GM12801 (cell line): ENCODE data around the gene EYS.

Experiments used
- CTCF ChIP-seq: IDR thresholded peaks from one replicate; pipeline ENCODE4 v1.5.1; 2011; ENCODE audit warnings: control low read depth; ENCODE audit not compliant: insufficient read length; ENCODE audit errors: extremely low read depth

The EYS gene

GRCh38 chr6:65633501-65633900 is 73.5 kb downstream of the EYS start:
- no peak for TF ChIP-seq CTCF

GRCh38 chr6:65631711-65632110 is 75.3 kb downstream of the EYS start:
- TF ChIP-seq CTCF, result no peak

GRCh38 chr6:65627015-65627414 is 80.0 kb downstream of the EYS start:
- no peak for TF ChIP-seq CTCF

- TF ChIP-seq CTCF, result no peak
These were observed 83.5 kb downstream of the EYS start for GRCh38 chr6:65623566-65623965.

- no peak for TF ChIP-seq CTCF
These were observed 96.3 kb downstream of the EYS start for GRCh38 chr6:65610746-65611145.

- TF ChIP-seq CTCF, result no peak
These were observed 111.5 kb downstream of the EYS start for GRCh38 chr6:65595540-65595939.

- TF ChIP-seq CTCF, result no peak
These were observed 136.7 kb downstream of the EYS start for GRCh38 chr6:65570340-65570739.

- no peak for TF ChIP-seq CTCF
These were observed 137.5 kb downstream of the EYS start for GRCh38 chr6:65569505-65569904.
